ENCODE measurements around the gene SERTAD2. TPM values are rescaled to one million over a fixed set of nuclear protein-coding genes. Genes with fewer than 3 reads are reported as not detected.

Gene SERTAD2
- total and polyA plus RNA-seq, 2 donors (not counting 3 experiments of a cell fraction or from before 2014, with no cell fraction given) = 5.5 to 11.2 TPM

- Histone ChIP-seq H3K9me1 (replicated peaks; ENCODE audit: control insufficient read depth, extremely low read depth, insufficient read depth, low read length) (no peaks in the 10 kb centered on the region), H3K4me2 (ENCODE audit: insufficient read depth, low read length) (no peak overlapping the region), H4K20me1 (replicated peaks; ENCODE audit: control insufficient read depth, extremely low read depth, insufficient read depth, low read length) (no peaks in the 10 kb centered on the region), H3K9ac (replicated peaks; ENCODE audit: extremely low read depth, insufficient read depth, low read length) (no peak overlapping the region), H3K4me1 (ENCODE audit: control insufficient read depth, extremely low read depth, insufficient read depth, low read length) (no peaks in the 10 kb centered on the region), H3K36me3 (ENCODE audit: control insufficient read depth in 2 of 2, extremely low read depth in 1 of 2, insufficient read depth in 2 of 2, low read length in 2 of 2) (no peaks in the 10 kb centered on the region), H3K9me3 (replicated peaks; ENCODE audit: control insufficient read depth, insufficient read depth, low read length) (no peaks in the 10 kb centered on the region), H3K79me2 (ENCODE audit: control insufficient read depth, insufficient read depth, low read length) (no peaks in the 10 kb centered on the region), H3K4me3 (replicated peaks in 1 of 3; ENCODE audit: insufficient read depth in 1 of 3, low read depth in 1 of 3, low read length in 3 of 3) (no peak overlapping the region), H3K27me3 (ENCODE audit: control insufficient read depth in 2 of 2, insufficient read depth in 2 of 2, low read length in 2 of 2) (no peaks in the 10 kb centered on the region), H3K27ac (ENCODE audit: insufficient read depth, low read depth, low read length) (no peak overlapping the region), H2AFZ (ENCODE audit: low read depth, low read length) (no peak overlapping the region)
- BruUV-seq (replicated peaks) = no TSS peak
- CTCF ChIA-PET = interaction anchor here (0.9 to 1.7 kb wide), 4 partner anchors 15 to 93 kb away, joined by 3 to 9 read pairs (median 4); partner anchors contain the start of gene SERTAD2
- POLR2A ChIA-PET = no interaction called here
- DNase-seq (ENCODE audit: low read depth, low spot score) = no peak
- intact Hi-C loops (cut with micrococcal nuclease) (no loop called here), dilution Hi-C loops (cut with MboI; ENCODE audit: extremely low pct_ligation_motif_present, low sequenced_read_pairs) (no loop called here)
- FAIRE-seq = no peak
- no peak for TF ChIP-seq MYC (IDR thresholded peaks at IDR 0.05; ENCODE audit: low read depth, low read length)
- TF ChIP-seq JUN (IDR thresholded peaks at IDR 0.05; ENCODE audit: borderline replicate concordance, insufficient read depth, insufficient read length, low read depth) = no peak
- no peak for TF ChIP-seq GATA2 (IDR thresholded peaks at IDR 0.05; ENCODE audit: insufficient read depth, insufficient read length, low read depth, low read length)
- TF ChIP-seq POLR2A (IDR thresholded peaks at IDR 0.05; ENCODE audit: low read depth, low read length) = no peak
- TF ChIP-seq, protein P1, sequence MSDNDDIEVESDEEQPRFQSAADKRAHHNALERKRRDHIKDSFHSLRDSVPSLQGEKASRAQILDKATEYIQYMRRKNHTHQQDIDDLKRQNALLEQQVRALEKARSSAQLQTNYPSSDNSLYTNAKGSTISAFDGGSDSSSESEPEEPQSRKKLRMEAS (IDR thresholded peaks at IDR 0.05; ENCODE audit: insufficient read depth, insufficient read length) = no peak
- TF ChIP-seq FOS (IDR thresholded peaks at IDR 0.05; ENCODE audit: borderline replicate concordance, insufficient read depth, low read length) = no peak
- TF ChIP-seq, protein P2, sequence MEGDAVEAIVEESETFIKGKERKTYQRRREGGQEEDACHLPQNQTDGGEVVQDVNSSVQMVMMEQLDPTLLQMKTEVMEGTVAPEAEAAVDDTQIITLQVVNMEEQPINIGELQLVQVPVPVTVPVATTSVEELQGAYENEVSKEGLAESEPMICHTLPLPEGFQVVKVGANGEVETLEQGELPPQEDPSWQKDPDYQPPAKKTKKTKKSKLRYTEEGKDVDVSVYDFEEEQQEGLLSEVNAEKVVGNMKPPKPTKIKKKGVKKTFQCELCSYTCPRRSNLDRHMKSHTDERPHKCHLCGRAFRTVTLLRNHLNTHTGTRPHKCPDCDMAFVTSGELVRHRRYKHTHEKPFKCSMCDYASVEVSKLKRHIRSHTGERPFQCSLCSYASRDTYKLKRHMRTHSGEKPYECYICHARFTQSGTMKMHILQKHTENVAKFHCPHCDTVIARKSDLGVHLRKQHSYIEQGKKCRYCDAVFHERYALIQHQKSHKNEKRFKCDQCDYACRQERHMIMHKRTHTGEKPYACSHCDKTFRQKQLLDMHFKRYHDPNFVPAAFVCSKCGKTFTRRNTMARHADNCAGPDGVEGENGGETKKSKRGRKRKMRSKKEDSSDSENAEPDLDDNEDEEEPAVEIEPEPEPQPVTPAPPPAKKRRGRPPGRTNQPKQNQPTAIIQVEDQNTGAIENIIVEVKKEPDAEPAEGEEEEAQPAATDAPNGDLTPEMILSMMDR (IDR thresholded peaks at IDR 0.05; ENCODE audit: extremely low read depth in 1 of 2, insufficient read depth in 1 of 2, low read depth in 1 of 2, low read length in 2 of 2) = no peak
These were observed 26.1 kb upstream of the SERTAD2 start for GRCh38 chr2:64679673-64680425.

Measured in endothelial cell of umbilical vein (primary cell).